Body of pancreas (tissue), 4 donors: Measurements from ENCODE around the gene CARD6. TPM values are rescaled to one million over a fixed set of nuclear protein-coding genes. Genes with fewer than 3 reads are reported as not detected.
"Not testable (repeated sequence)": the region's sequence is repeated elsewhere in the genome, so short reads cannot be mapped to it uniquely, and the experiment has no call there.

Experiments
- ATAC-seq: fragments of 150-250 bp; one replicate; pipeline ENCODE4 v1.9.1; 2016
- DNase-seq, 4 donors: peaks; one replicate each; pipeline ENCODE4 v3.0.0-alpha.2; 2019
- H3K27ac ChIP-seq, 4 donors: fragments of 200-600 bp; sonication (generic); 1 replicate in 3 of 4; 2 replicates in 1 of 4; pipeline versions ENCODE4 v1.5.1 to v1.6.1; 2016 to 2019; ENCODE audit warnings: mild to moderate bottlenecking in 1 of 4, mixed read lengths in 1 of 4, moderate library complexity in 1 of 4
- H3K27me3 ChIP-seq, 2 donors: fragments of 200-600 bp; sonication (generic); one replicate each; pipeline ENCODE4 v1.6.0; 2016; ENCODE audit warnings: mild to moderate bottlenecking in 1 of 2
- H3K36me3 ChIP-seq, 2 donors: fragments of 200-600 bp; sonication (generic); replicated peaks in 1 of 2; 2 replicates each; pipeline ENCODE4 v1.5.1; 2016; ENCODE audit warnings: low read depth in 2 of 2; ENCODE audit not compliant: insufficient read depth in 1 of 2
- H3K4me1 ChIP-seq: fragments of 200-600 bp; sonication (generic); one replicate; pipeline ENCODE4 v1.6.0; 2016
- H3K4me3 ChIP-seq, 2 donors: fragments of 200-600 bp; sonication (generic); 1 replicate in 1 of 2; 2 replicates in 1 of 2; pipeline ENCODE4 v1.5.1; 2016 to 2019
- H3K9me3 ChIP-seq, 3 donors: fragments of 200-600 bp; sonication (generic); 1 replicate in 2 of 3; 2 replicates in 1 of 3; pipeline ENCODE4 v1.5.1; 2016
- POLR2A ChIP-seq, 3 donors: fragments of 450-650 bp; IDR thresholded peaks; one replicate each; pipeline ENCODE4 v1.6.1; 2016; ENCODE audit warnings: antibody characterized with exemption in 3 of 3, mild to moderate bottlenecking in 2 of 3
- WGBS, 2 donors: methylation state at CpG; one replicate each; pipeline ENCODE4 v1.1.5; 2017; 5-methylcytosine and 5-hydroxymethylcytosine counted together
- intact Hi-C: fragments of 100-400 bp; cut with DNase I; formaldehyde crosslinking; loops from one replicate; pipeline ENCODE4 v1.15.1; 2023
- total RNA-seq, 2 donors: library from RNA; depleted of rRNA; stranded (reverse); fragments of >200 nt; gene quantifications; one replicate each; pipeline ENCODE4 v1.1.0, GENCODE V29; 2016
- TF ChIP-seq, protein P1 (sequence below), 7 experiments: fragments of 450-650 bp in 4 of 7; fragments of 200-600 bp in 3 of 7; sonication (generic) in 3 of 7; IDR thresholded peaks; one replicate each; pipeline ENCODE4 v1.5.1; 2016 to 2019; ENCODE audit warnings: antibody characterized with exemption in 7 of 7

CARD6 gene
- total RNA-seq, 2 donors from 2014 or later: 5.4 to 5.6 TPM

DNA sequence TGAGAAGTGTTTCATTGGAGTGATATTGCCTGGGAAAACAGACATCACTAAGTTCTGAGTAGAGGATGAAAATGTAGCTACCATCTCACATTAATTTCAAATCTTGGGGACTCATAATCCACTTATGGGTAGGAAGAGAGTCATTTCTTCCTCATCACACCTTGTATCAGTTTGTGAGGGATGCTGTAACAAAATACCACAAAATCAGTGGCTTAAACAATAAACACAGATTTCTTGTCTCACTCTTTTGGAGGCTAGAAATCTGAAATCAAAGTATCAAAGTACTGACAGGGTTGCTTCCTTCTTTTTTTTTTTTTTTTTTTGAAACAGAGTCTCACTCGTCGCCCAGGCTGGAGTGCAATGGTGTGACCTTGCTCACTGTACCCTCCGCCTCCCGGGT lies 3.4 kb downstream of the CARD6 start:
- intact Hi-C loops: no loop called here
- Histone ChIP-seq H3K4me1 (peaks cover 16% of the 10 kb centered on the region), H3K4me3 (no peak overlapping the region), H3K27ac (no peak overlapping the region), H3K27me3 (no peaks in the 10 kb centered on the region), H3K36me3 (no peaks in the 10 kb centered on the region), H3K9me3 (no peaks in the 10 kb centered on the region)
- DNase-seq (no peak), ATAC-seq (no peak)
- 79 to 81% methylated on average over 4 of the region's 4 CpGs for WGBS, 2 donors
- TF ChIP-seq, protein P1, sequence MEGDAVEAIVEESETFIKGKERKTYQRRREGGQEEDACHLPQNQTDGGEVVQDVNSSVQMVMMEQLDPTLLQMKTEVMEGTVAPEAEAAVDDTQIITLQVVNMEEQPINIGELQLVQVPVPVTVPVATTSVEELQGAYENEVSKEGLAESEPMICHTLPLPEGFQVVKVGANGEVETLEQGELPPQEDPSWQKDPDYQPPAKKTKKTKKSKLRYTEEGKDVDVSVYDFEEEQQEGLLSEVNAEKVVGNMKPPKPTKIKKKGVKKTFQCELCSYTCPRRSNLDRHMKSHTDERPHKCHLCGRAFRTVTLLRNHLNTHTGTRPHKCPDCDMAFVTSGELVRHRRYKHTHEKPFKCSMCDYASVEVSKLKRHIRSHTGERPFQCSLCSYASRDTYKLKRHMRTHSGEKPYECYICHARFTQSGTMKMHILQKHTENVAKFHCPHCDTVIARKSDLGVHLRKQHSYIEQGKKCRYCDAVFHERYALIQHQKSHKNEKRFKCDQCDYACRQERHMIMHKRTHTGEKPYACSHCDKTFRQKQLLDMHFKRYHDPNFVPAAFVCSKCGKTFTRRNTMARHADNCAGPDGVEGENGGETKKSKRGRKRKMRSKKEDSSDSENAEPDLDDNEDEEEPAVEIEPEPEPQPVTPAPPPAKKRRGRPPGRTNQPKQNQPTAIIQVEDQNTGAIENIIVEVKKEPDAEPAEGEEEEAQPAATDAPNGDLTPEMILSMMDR (IDR thresholded peaks at IDR 0.05): no peak
- TF ChIP-seq POLR2A (IDR thresholded peaks at IDR 0.05): no peak

DNA sequence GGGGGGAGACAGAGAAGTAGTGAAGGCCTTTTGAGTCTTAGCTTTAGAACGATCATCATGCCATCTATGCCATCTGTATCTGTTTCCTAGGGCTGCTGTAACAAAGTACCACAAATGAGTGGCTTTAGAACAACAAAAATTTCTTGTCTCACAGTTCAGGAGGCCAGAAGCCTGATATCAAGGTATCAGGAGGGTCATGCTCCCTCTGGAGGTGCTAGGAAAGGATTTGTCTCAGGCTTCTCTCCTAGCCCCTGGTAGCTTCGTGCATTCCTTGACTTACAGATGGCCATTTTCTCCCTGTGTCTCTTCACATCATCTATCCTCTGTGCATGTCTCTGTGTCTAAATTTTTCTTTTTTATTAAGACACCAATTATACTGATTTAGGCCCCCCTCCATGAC lies 5.2 kb downstream of the CARD6 start:
- no peak for DNase-seq
- intact Hi-C loops: no loop called here
- no peaks in the 10 kb centered on the region for H3K9me3 ChIP-seq
- ATAC-seq: no peak
- no peak overlapping the region for H3K27ac ChIP-seq
- no peak for TF ChIP-seq POLR2A (IDR thresholded peaks at IDR 0.05)
- TF ChIP-seq, protein P1 (IDR thresholded peaks at IDR 0.05): no peak
- H3K36me3 ChIP-seq: no peaks in the 10 kb centered on the region
- H3K27me3 ChIP-seq: no peaks in the 10 kb centered on the region
- 75 to 84% methylated on average over 2 of the region's 2 CpGs for WGBS, 2 donors
- no peak overlapping the region for H3K4me3 ChIP-seq
- H3K4me1 ChIP-seq: peaks cover 9% of the 10 kb centered on the region

DNA sequence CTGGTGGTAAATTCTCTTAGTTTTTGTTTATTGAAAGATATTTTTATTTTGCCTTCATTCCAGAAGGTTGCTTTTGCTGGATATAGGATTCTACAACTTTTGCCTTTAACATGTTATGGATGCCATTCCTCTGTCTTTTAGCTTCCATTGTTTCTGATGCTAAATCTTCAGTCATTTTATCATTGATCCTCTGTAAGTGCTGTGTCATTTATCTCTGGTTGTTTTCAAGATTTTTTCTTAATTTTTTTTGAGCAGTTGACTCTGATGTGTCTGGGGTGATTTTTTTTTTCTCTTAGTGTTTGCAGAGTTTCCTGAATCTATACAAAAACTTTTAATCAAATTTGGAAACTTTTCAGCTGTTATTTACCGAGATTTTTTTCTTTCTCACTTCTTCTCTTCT lies 6.4 kb downstream of the CARD6 start:
- ATAC-seq (no peak), DNase-seq (no peak)
- peaks cover 3% of the 10 kb centered on the region for H3K4me1 ChIP-seq
- H3K27ac ChIP-seq: no peak overlapping the region
- intact Hi-C loops: no loop called here
- H3K9me3 ChIP-seq: no peaks in the 10 kb centered on the region
- TF ChIP-seq POLR2A (IDR thresholded peaks at IDR 0.05): no peak
- TF ChIP-seq, protein P1 (IDR thresholded peaks at IDR 0.05): no peak
- no peaks in the 10 kb centered on the region for H3K27me3 ChIP-seq
- WGBS, 2 donors: 67 to 68% methylated on average over 1 of the region's 1 CpG
- H3K36me3 ChIP-seq: no peaks in the 10 kb centered on the region
- H3K4me3 ChIP-seq: no peak overlapping the region

DNA sequence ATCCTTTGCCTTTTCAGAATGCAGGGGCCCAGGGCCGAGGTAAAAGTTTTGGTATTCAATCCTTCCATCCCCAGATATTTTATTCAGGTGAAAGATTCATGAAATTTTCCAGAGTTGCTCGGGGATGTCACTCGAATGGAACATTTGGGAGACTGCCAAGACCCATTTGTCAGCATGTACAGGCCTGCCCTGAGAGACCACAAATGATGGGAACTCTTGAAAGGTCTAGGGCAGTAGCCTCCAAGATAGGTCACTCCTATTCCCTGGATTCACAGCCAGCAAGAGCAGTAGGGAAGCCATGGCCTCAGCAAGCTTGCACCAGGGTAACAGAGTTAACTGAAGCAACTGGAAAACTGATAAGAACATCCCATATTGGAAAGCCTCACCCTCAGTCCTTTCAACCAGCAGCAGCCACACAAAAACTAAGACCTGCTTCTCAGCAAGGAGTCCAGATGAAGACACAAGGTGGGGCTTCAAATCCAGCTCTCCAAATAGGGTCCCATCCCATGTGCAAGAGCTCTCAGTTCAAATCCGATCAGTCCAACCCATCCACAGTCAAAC lies 12.5 kb downstream of the CARD6 start:
- 67% methylated on average over 4 of the region's 4 CpGs for WGBS, 2 donors
- no peaks in the 10 kb centered on the region for H3K36me3 ChIP-seq

DNA sequence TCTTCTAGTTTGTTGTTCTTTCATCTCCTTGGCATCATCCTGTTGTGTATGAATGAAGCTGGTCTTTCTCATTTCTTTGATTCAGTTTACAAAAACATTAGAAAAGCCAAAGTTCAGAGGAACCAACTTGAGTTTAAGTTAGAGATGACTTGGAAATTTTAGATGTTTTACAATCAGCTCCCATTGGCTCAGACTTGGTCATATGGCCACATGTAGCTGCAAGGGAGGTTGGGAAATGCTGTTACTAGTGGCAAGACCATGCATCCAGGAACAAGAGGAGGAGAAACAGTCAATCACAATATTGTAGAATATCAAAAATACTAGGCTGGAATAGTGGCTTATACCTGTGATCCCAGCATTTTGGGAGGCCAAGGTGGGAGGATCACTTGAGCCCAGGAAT lies 19.5 kb downstream of the CARD6 start:
- Histone ChIP-seq H3K27ac (no peak overlapping the region), H3K27me3 (no peaks in the 10 kb centered on the region), H3K4me3 (no peak overlapping the region), H3K36me3 (no peaks in the 10 kb centered on the region), H3K4me1 (no peaks in the 10 kb centered on the region), H3K9me3 (no peaks in the 10 kb centered on the region)
- intact Hi-C loops: no loop called here
- ATAC-seq (no peak), DNase-seq (no peak)
- TF ChIP-seq, protein P1 (IDR thresholded peaks at IDR 0.05): no peak
- TF ChIP-seq POLR2A (IDR thresholded peaks at IDR 0.05): no peak

More for the DNA sequence above, 12.5 kb downstream of the CARD6 start:
- Histone ChIP-seq H3K4me3 (no peak overlapping the region), H3K4me1 (no peaks in the 10 kb centered on the region), H3K27ac (no peak overlapping the region), H3K27me3 (no peaks in the 10 kb centered on the region), H3K9me3 (no peaks in the 10 kb centered on the region)
- DNase-seq: no peak
- no peak for ATAC-seq
- TF ChIP-seq, protein P1 (IDR thresholded peaks at IDR 0.05): no peak
- TF ChIP-seq POLR2A (IDR thresholded peaks at IDR 0.05): no peak
- intact Hi-C loops: no loop called here

DNA sequence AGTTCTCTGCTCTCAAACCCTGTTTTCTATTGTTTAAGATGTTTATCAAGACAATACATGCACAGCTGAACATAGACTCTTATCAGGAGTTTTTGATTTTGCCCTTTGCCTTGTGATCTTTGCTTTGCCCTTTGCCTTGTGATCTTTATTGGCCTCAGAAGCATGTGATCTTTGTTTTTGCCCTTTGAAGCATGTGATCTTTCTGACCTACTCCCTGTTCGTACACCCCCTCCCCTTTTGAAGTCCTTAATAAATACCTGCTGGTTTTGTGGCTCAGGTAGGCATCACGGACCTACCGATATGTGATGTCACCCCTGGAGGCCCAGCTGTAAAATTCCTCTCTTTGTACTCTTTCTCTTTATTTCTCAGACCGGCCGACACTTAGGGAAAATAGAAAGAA lies 23.8 kb downstream of the CARD6 start:
- intact Hi-C loops, DNase-seq, H3K9me3 ChIP-seq, H3K4me1 ChIP-seq, H3K27ac ChIP-seq, H3K27me3 ChIP-seq, H3K36me3 ChIP-seq, H3K4me3 ChIP-seq, ATAC-seq: not testable (repeated sequence)
- 76 to 85% methylated on average over 5 of the region's 5 CpGs for WGBS, 2 donors
